Activated CD4-positive, alpha-beta T cell treated with anti-CD3 and anti-CD28 coated beads, Interleukin-2, Interleukin-4, amounts not matched to agents 100 ng/mL and 50 ng/mL, durations not matched to agents 16 hours and 8 hours (primary cell): ENCODE data around the gene BRD7.

Source experiments
- DNase-seq: peaks from one replicate; pipeline ENCODE4 v3.0.0-alpha.2; 2020; ENCODE audit warnings: low spot score

BRD7 gene

GRCh38 chr16:50368410-50369132, at the start of gene BRD7:
Gene BRD7, minus strand, starts transcription at chr16:50368988. Its CDS starts 214 bp downstream, at chr16:50368774.
- peak; percentile 56 for DNase-seq

GRCh38 chr16:50416388-50416787, 47.6 kb upstream of the BRD7 start:
- DNase-seq, result no peak

GRCh38 chr16:50414152-50414551, 45.4 kb upstream of the BRD7 start:
- DNase-seq, result no peak

- no peak for DNase-seq
Observed at GRCh38 chr16:50411034-50411433, 42.2 kb upstream of the BRD7 start.

- DNase-seq, result no peak
Observed at GRCh38 chr16:50408001-50408561, 39.3 kb upstream of the BRD7 start.

- DNase-seq, result no peak
Observed at GRCh38 chr16:50407351-50407750, 38.6 kb upstream of the BRD7 start.

GRCh38 chr16:50403491-50403890, 34.7 kb upstream of the BRD7 start:
- DNase-seq, result no peak

GRCh38 chr16:50402298-50402895, 33.6 kb upstream of the BRD7 start:
- DNase-seq, result no peak

GRCh38 chr16:50401355-50401754, 32.6 kb upstream of the BRD7 start:
- DNase-seq, result no peak

GRCh38 chr16:50400967-50401348, 32.2 kb upstream of the BRD7 start:
- no peak for DNase-seq

- DNase-seq, result no peak
Observed at GRCh38 chr16:50400312-50400966, 31.7 kb upstream of the BRD7 start.

GRCh38 chr16:50399411-50399810, 30.6 kb upstream of the BRD7 start:
- DNase-seq, result no peak

GRCh38 chr16:50398336-50398735, 29.5 kb upstream of the BRD7 start:
- DNase-seq, result no peak

- DNase-seq, result no peak
Observed at GRCh38 chr16:50396761-50397535, 28.2 kb upstream of the BRD7 start.

GRCh38 chr16:50395763-50396710, 27.2 kb upstream of the BRD7 start:
- no peak for DNase-seq

- no peak for DNase-seq
Observed at GRCh38 chr16:50393858-50394802, 25.3 kb upstream of the BRD7 start.

- DNase-seq, result no peak
Observed at GRCh38 chr16:50393416-50393815, 24.6 kb upstream of the BRD7 start.

GRCh38 chr16:50390914-50391716, 22.3 kb upstream of the BRD7 start:
- DNase-seq, result no peak

GRCh38 chr16:50390371-50390771, 21.6 kb upstream of the BRD7 start:
- no peak for DNase-seq
